SK-N-SH (cell line): Measurements from ENCODE around the gene LMNTD2. TPM values are rescaled to one million over a fixed set of nuclear protein-coding genes. Genes with fewer than 3 reads are reported as not detected.

ENCODE experiments used
- CTCF ChIA-PET: fragments of 300-600, 350-600 bp; formaldehyde crosslinking; extraction: SDS; loops from one replicate; lab custom pipeline; 2021; lab: Yijun Ruan, JAX
- POLR2A ChIA-PET: fragments of 350-600 bp; sonication (Branson Sonifier 250); formaldehyde crosslinking; extraction: SDS; loops from one replicate; lab custom pipeline; 2020; ENCODE audit warnings: antibody characterized with exemption, inconsistent platforms; lab: Yijun Ruan, JAX
- DNase-seq: peaks from one replicate; pipeline ENCODE4 v3.0.0; 2012
- H2AFZ ChIP-seq: fragments of 200-600 bp; sonication (generic); 2 replicates; pipeline ENCODE4 v1.8.1; 2016; ENCODE audit warnings: antibody characterized with exemption, mild to moderate bottlenecking, low read depth
- H3F3A ChIP-seq: fragments of 200-600 bp; sonication (generic); replicated peaks from 2 replicates; pipeline ENCODE3; 2016; ENCODE audit warnings: antibody characterized with exemption, mild to moderate bottlenecking; ENCODE audit not compliant: insufficient read depth
- H3K27ac ChIP-seq, 2 experiments: fragments of 200-500 bp in 1 of 2; fragments of 200-600 bp in 1 of 2; sonication (Bioruptor generic) in 1 of 2; sonication (generic), shearing (Covaris generic) in 1 of 2; 2 replicates each; pipeline versions ENCODE4 v1.5.1 to v1.6.1; 2014 to 2016; ENCODE audit warnings: low read depth in 2 of 2, inconsistent platforms in 1 of 2, low read length in 1 of 2, mild to moderate bottlenecking in 1 of 2, mixed read lengths in 1 of 2
- H3K27me3 ChIP-seq: fragments of 200-600 bp; sonication (generic), shearing (Covaris generic); 2 replicates; pipeline ENCODE4 v1.6.1; 2016; ENCODE audit warnings: mixed run types; ENCODE audit not compliant: insufficient read depth
- H3K36me3 ChIP-seq, 2 experiments: fragments of 200-500 bp in 1 of 2; fragments of 200-600 bp in 1 of 2; sonication (Bioruptor generic) in 1 of 2; sonication (generic) in 1 of 2; replicated peaks in 1 of 2; 2 replicates each; pipeline versions ENCODE3 to v1.5.1; 2014 to 2016; ENCODE audit warnings: low read length in 1 of 2, mild to moderate bottlenecking in 1 of 2; ENCODE audit not compliant: insufficient read depth in 2 of 2, control insufficient read depth in 1 of 2
- H3K4me1 ChIP-seq, 2 experiments: fragments of 200-500 bp in 1 of 2; fragments of 200-600 bp in 1 of 2; sonication (Bioruptor generic) in 1 of 2; sonication (generic), shearing (Covaris generic) in 1 of 2; 2 replicates each; pipeline versions ENCODE4 v1.5.1 to v1.6.1; 2014 to 2016; ENCODE audit warnings: low read depth in 1 of 2, low read length in 1 of 2, mixed run types in 1 of 2; ENCODE audit not compliant: insufficient read depth in 2 of 2, control insufficient read depth in 1 of 2
- H3K4me2 ChIP-seq: fragments of 200-600 bp; sonication (generic), shearing (Covaris generic); 2 replicates; pipeline ENCODE4 v1.6.1; 2017; ENCODE audit warnings: mixed run types
- H3K4me3 ChIP-seq, 2 experiments: fragments of 200-500 bp in 1 of 2; fragments of 200-600 bp in 1 of 2; sonication (Bioruptor generic) in 1 of 2; sonication (generic), shearing (Covaris generic) in 1 of 2; 2 replicates each; pipeline versions ENCODE4 v1.5.1 to v1.8.1; 2014 to 2016; ENCODE audit warnings: low read depth in 2 of 2, inconsistent platforms in 1 of 2, low read length in 1 of 2, mild to moderate bottlenecking in 1 of 2, mixed read lengths in 1 of 2, moderate library complexity in 1 of 2
- H3K79me2 ChIP-seq: fragments of 200-600 bp; sonication (generic); 2 replicates; pipeline ENCODE4 v1.8.1; 2017; ENCODE audit warnings: mild to moderate bottlenecking; ENCODE audit not compliant: insufficient read depth
- H3K9ac ChIP-seq: fragments of 200-600 bp; sonication (generic); 2 replicates; pipeline ENCODE4 v1.6.1; 2017; ENCODE audit warnings: mixed run types
- H3K9me2 ChIP-seq: fragments of 200-600 bp; sonication (generic); 2 replicates; pipeline ENCODE4 v1.6.1; 2017; ENCODE audit warnings: mixed run types
- H3K9me3 ChIP-seq: fragments of 200-600 bp; sonication (generic); 2 replicates; pipeline ENCODE4 v1.6.1; 2017; ENCODE audit warnings: mixed run types, mild to moderate bottlenecking, moderate library complexity
- H4K20me1 ChIP-seq: fragments of 200-600 bp; sonication (generic); 2 replicates; pipeline ENCODE4 v1.6.1; 2017; ENCODE audit warnings: mild to moderate bottlenecking, mixed run types; ENCODE audit not compliant: insufficient read depth
- CHD2 ChIP-seq: fragments of 150-350 bp; IDR thresholded peaks from 2 replicates; pipeline ENCODE4 v1.6.1; 2018; ENCODE audit warnings: low read length; ENCODE audit not compliant: partially characterized antibody
- ELF1 ChIP-seq: IDR thresholded peaks from 2 replicates; pipeline ENCODE4 v1.4.0; 2012
- FOSL2 ChIP-seq: IDR thresholded peaks from 2 replicates; pipeline ENCODE4 v1.4.0; 2012; ENCODE audit warnings: low read depth, mild to moderate bottlenecking, moderate library complexity, borderline replicate concordance
- FOXJ3 ChIP-seq: sonication (generic); formaldehyde crosslinking; IDR thresholded peaks from 2 replicates; pipeline ENCODE4 v1.5.1; 2020; ENCODE audit warnings: mild to moderate bottlenecking, missing genetic modification reagents
- GABPA ChIP-seq: IDR thresholded peaks from 2 replicates; pipeline ENCODE4 v1.4.0; 2012; ENCODE audit warnings: low read depth, mild to moderate bottlenecking
- JUND ChIP-seq: IDR thresholded peaks from 2 replicates; pipeline ENCODE4 v1.4.0; 2012
- MEF2A ChIP-seq: IDR thresholded peaks from 2 replicates; pipeline ENCODE4 v1.4.0; 2012; ENCODE audit warnings: low read depth, borderline replicate concordance
- MXI1 ChIP-seq: IDR thresholded peaks from 2 replicates; pipeline ENCODE4 v1.6.1; 2012; ENCODE audit warnings: mild to moderate bottlenecking, low read depth, low read length, improper control_type of control experiment
- NFIC ChIP-seq: IDR thresholded peaks from 2 replicates; pipeline ENCODE4 v1.4.0; 2012; ENCODE audit warnings: borderline replicate concordance
- NRF1 ChIP-seq: IDR thresholded peaks from 2 replicates; pipeline ENCODE4 v1.6.1; 2012; ENCODE audit warnings: low read depth, mild to moderate bottlenecking, low read length
- RAD21 ChIP-seq: IDR thresholded peaks from 2 replicates; pipeline ENCODE4 v1.6.1; 2012; ENCODE audit warnings: mild to moderate bottlenecking, low read length
- RCOR1 ChIP-seq: fragments of 150-350 bp; IDR thresholded peaks from 2 replicates; pipeline ENCODE4 v1.6.1; 2017; ENCODE audit warnings: antibody characterized with exemption, low read length
- RXRA ChIP-seq: IDR thresholded peaks from 2 replicates; pipeline ENCODE4 v1.4.0; 2012; ENCODE audit warnings: low read depth, mild to moderate bottlenecking, borderline replicate concordance
- SIN3A ChIP-seq: IDR thresholded peaks from 2 replicates; pipeline ENCODE4 v1.6.1; 2012; ENCODE audit warnings: low read depth, mild to moderate bottlenecking, low read length, moderate library complexity, borderline replicate concordance
- TCF12 ChIP-seq: IDR thresholded peaks from 2 replicates; pipeline ENCODE4 v1.4.0; 2012
- TEAD4 ChIP-seq: IDR thresholded peaks from 2 replicates; pipeline ENCODE4 v1.4.0; 2012; ENCODE audit warnings: mild to moderate bottlenecking, borderline replicate concordance; ENCODE audit not compliant: insufficient read depth
- WGBS: methylation state at CpG from one replicate; pipeline ENCODE4 v1.1.6; 2017; ENCODE audit warnings: low lambda C conversion rate; 5-methylcytosine and 5-hydroxymethylcytosine counted together
- polyA plus RNA-seq, 3 experiments: library from polyadenylated mRNA; depleted of rRNA; stranded (reverse); fragments of >200 nt; gene quantifications; 2 replicates each; pipeline ENCODE4 v1.2.3, GENCODE V29; 2012
- TF ChIP-seq, protein P1 (sequence below): IDR thresholded peaks from 2 replicates; pipeline ENCODE4 v1.6.1; 2012; ENCODE audit warnings: mild to moderate bottlenecking, low read depth, low read length, moderate library complexity
- TF ChIP-seq, protein P2 (sequence below): IDR thresholded peaks from 2 replicates; pipeline ENCODE4 v1.4.0; 2012; ENCODE audit warnings: low read depth, borderline replicate concordance
- TF ChIP-seq, protein P3 (sequence below): IDR thresholded peaks from 2 replicates; pipeline ENCODE4; 2012
- TF ChIP-seq, protein P4 (sequence below): fragments of 150-350 bp; IDR thresholded peaks from 2 replicates; pipeline ENCODE4 v1.6.1; 2016; ENCODE audit warnings: mild to moderate bottlenecking, low read depth, low read length
- TF ChIP-seq, protein P5 (sequence below): fragments of 150-350 bp; IDR thresholded peaks from 2 replicates; pipeline ENCODE4 v1.6.1; 2017; ENCODE audit warnings: antibody characterized with exemption, low read length, low read depth, borderline replicate concordance

The LMNTD2 gene
- polyA plus RNA-seq, 1 of the 3 experiments (the other 2 are of a cell fraction) = 2.4 TPM

DNA sequence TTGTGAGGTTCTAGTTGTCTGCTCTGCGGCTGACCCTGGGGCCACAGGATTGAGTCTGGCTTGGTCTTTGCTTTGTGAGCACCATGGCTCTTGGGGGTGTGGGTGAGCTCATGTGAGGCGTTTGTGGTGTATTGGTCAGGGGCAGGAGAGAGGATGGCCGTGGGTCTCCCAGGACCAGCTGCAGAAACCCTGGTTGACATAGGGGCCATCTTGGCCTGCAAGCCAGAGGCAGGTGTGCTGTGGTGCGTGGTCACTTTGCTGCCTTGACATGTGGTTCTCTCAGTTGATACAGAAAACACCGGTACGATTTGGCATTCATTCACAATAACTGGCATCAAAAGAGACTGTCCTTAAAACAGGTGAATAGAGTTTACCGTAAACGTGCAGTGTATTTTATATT, 27.0 kb upstream of the LMNTD2 start (continued):
- TF ChIP-seq, protein P1, sequence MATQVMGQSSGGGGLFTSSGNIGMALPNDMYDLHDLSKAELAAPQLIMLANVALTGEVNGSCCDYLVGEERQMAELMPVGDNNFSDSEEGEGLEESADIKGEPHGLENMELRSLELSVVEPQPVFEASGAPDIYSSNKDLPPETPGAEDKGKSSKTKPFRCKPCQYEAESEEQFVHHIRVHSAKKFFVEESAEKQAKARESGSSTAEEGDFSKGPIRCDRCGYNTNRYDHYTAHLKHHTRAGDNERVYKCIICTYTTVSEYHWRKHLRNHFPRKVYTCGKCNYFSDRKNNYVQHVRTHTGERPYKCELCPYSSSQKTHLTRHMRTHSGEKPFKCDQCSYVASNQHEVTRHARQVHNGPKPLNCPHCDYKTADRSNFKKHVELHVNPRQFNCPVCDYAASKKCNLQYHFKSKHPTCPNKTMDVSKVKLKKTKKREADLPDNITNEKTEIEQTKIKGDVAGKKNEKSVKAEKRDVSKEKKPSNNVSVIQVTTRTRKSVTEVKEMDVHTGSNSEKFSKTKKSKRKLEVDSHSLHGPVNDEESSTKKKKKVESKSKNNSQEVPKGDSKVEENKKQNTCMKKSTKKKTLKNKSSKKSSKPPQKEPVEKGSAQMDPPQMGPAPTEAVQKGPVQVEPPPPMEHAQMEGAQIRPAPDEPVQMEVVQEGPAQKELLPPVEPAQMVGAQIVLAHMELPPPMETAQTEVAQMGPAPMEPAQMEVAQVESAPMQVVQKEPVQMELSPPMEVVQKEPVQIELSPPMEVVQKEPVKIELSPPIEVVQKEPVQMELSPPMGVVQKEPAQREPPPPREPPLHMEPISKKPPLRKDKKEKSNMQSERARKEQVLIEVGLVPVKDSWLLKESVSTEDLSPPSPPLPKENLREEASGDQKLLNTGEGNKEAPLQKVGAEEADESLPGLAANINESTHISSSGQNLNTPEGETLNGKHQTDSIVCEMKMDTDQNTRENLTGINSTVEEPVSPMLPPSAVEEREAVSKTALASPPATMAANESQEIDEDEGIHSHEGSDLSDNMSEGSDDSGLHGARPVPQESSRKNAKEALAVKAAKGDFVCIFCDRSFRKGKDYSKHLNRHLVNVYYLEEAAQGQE = no peak
- TF ChIP-seq RCOR1 (no peak), MXI1 (no peak), JUND (no peak), SIN3A (no peak), NRF1 (no peak), TCF12 (no peak), FOSL2 (no peak), FOXJ3 (no peak), TEAD4 (no peak)
- TF ChIP-seq, protein P2, sequence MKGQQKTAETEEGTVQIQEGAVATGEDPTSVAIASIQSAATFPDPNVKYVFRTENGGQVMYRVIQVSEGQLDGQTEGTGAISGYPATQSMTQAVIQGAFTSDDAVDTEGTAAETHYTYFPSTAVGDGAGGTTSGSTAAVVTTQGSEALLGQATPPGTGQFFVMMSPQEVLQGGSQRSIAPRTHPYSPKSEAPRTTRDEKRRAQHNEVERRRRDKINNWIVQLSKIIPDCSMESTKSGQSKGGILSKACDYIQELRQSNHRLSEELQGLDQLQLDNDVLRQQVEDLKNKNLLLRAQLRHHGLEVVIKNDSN = no peak
- TF ChIP-seq, protein P3, sequence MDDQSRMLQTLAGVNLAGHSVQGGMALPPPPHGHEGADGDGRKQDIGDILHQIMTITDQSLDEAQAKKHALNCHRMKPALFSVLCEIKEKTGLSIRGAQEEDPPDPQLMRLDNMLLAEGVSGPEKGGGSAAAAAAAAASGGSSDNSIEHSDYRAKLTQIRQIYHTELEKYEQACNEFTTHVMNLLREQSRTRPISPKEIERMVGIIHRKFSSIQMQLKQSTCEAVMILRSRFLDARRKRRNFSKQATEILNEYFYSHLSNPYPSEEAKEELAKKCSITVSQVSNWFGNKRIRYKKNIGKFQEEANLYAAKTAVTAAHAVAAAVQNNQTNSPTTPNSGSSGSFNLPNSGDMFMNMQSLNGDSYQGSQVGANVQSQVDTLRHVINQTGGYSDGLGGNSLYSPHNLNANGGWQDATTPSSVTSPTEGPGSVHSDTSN = no peak

DNA sequence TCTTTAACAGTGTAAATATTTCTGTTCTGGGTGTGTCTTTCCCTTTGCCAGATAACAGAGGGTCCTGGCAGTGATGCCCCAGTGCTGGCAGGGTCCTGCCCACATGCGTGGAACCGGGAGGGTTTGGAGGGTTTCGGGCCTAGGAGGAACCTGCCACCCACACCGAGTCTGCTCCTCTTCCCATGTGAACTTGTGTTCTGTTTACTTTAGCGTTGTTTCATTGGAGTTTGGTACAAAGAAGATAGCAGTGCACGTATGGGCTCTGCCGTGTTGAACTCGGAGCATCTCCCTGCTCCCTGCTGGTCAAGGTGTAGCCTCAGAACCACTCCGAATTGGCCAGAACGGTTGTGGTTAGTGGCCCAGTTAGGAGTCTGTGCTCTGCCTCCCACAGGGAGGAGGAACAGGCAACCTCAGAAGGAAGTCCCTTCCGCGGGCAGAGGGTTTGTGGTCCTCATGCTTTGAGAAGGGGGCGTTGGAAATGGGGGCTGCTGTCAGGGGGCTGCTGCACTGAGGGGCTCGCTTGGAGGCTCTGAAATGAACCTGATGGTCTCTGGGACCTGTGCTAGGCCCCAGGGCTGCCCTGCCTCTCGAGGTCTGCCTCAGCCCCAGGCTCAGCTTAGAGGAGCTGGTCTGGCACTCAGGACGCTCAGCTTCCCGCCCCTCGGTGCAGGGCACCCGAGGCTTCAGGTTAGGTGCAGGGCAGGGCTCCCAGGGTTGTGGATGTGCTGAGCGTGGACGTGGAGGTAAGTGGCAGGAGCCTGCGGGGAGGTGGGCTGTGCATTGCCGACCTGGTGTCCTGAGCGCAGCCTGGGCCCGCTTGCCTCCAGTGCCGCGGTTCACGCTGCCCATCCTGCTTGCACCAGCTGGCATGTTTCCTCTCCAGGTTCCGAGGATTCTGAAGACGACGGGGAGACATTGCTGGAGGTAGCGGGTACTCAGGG, 26.1 kb upstream of the LMNTD2 start:
- H3K27ac ChIP-seq = no peak overlapping the region
- CTCF ChIA-PET = no interaction called here
- no peaks in the 10 kb centered on the region for H3K9me3 ChIP-seq
- H4K20me1 ChIP-seq = peaks cover 75% of the 10 kb centered on the region
- no peaks in the 10 kb centered on the region for H3K9me2 ChIP-seq
- no peak overlapping the region for H2AFZ ChIP-seq
- H3K4me3 ChIP-seq = no peak overlapping the region
- 89% methylated on average over 20 of the region's 32 CpGs for WGBS
- no peak overlapping the region for H3K4me2 ChIP-seq
- H3K36me3 ChIP-seq = peaks cover 26 to 57% of the 10 kb centered on the region in 2 experiments
- POLR2A ChIA-PET = interaction anchor here (1.0 kb wide), 1 partner anchor 22 kb away, joined by 3 read pairs; no protein-coding TSS in a partner anchor
- H3K79me2 ChIP-seq = peaks cover 69% of the 10 kb centered on the region
- TF ChIP-seq CHD2 = no peak
- TF ChIP-seq, protein P2 = no peak
- TF ChIP-seq RXRA = no peak
- TF ChIP-seq, protein P4, sequence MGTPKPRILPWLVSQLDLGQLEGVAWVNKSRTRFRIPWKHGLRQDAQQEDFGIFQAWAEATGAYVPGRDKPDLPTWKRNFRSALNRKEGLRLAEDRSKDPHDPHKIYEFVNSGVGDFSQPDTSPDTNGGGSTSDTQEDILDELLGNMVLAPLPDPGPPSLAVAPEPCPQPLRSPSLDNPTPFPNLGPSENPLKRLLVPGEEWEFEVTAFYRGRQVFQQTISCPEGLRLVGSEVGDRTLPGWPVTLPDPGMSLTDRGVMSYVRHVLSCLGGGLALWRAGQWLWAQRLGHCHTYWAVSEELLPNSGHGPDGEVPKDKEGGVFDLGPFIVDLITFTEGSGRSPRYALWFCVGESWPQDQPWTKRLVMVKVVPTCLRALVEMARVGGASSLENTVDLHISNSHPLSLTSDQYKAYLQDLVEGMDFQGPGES = no peak
- TF ChIP-seq ELF1 = no peak
- TF ChIP-seq RAD21 = no peak
- TF ChIP-seq JUND = no peak
- no peak for TF ChIP-seq NFIC
- no peak for TF ChIP-seq GABPA
- TF ChIP-seq, protein P5, sequence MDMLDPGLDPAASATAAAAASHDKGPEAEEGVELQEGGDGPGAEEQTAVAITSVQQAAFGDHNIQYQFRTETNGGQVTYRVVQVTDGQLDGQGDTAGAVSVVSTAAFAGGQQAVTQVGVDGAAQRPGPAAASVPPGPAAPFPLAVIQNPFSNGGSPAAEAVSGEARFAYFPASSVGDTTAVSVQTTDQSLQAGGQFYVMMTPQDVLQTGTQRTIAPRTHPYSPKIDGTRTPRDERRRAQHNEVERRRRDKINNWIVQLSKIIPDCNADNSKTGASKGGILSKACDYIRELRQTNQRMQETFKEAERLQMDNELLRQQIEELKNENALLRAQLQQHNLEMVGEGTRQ = no peak
- no peak for TF ChIP-seq MEF2A
- no peak for TF ChIP-seq TCF12
- no peaks in the 10 kb centered on the region for H3K27me3 ChIP-seq
- H3K4me1 ChIP-seq = no peaks in the 10 kb centered on the region
- no peak overlapping the region for H3K9ac ChIP-seq
- H3F3A ChIP-seq = peaks cover 12% of the 10 kb centered on the region
- no peak for DNase-seq
